ENCODE results near the gene HOXD8. TPM values are rescaled to one million over a fixed set of nuclear protein-coding genes. Genes with fewer than 3 reads are reported as not detected.

Gene HOXD8
- total and polyA plus RNA-seq, 9 of the 15 experiments (the other 6 are each of a cell fraction or from before 2014, with no cell fraction given): 0.04 to 0.15 TPM; not detected in 7

GRCh38 chr2:176096986-176097819 is 32.3 kb upstream of the HOXD8 start (continued):
- TF ChIP-seq NRF1 (conservative IDR thresholded peaks at IDR 0.05 in 1 of 2, IDR thresholded peaks at IDR 0.05 in 1 of 2): peak; percentile 76 to 80
- TF ChIP-seq UBTF (IDR thresholded peaks at IDR 0.05; ENCODE audit: borderline replicate concordance in 1 of 2, low read depth in 2 of 2, low read length in 2 of 2): peak; percentile 30 to 55; a peak in 1 of 4 replicates
- no peak for TF ChIP-seq NCOA6 (IDR thresholded peaks at IDR 0.05)
- TF ChIP-seq TEAD4 (IDR thresholded peaks at IDR 0.05; ENCODE audit: low read length): no peak
- no peak for TF ChIP-seq TEAD4 (CRISPR knock-in tag; IDR thresholded peaks at IDR 0.05; ENCODE audit: borderline replicate concordance)
- no peak for TF ChIP-seq SREBF1 (IDR thresholded peaks at IDR 0.05; ENCODE audit: borderline replicate concordance, low read depth, low read length)
- TF ChIP-seq ZNF707 (CRISPR knock-in tag; conservative IDR thresholded peaks at IDR 0.05): no peak
- TF ChIP-seq RHOXF2B (CRISPR knock-in tag; conservative IDR thresholded peaks at IDR 0.05): no peak
- TF ChIP-seq MCM7 (IDR thresholded peaks at IDR 0.05): no peak
- TF ChIP-seq ZHX1 (conservative IDR thresholded peaks at IDR 0.05; ENCODE audit: low read length): no peak
- no peak for TF ChIP-seq KLF10 (CRISPR knock-in tag; IDR thresholded peaks at IDR 0.05)
- no peak for TF ChIP-seq TSHZ1 (CRISPR knock-in tag; IDR thresholded peaks at IDR 0.05)
- no peak for TF ChIP-seq ZKSCAN3 (CRISPR knock-in tag; IDR thresholded peaks at IDR 0.05)
- TF ChIP-seq RAD21 (CRISPR knock-in tag; conservative IDR thresholded peaks at IDR 0.05 in 1 of 2, IDR thresholded peaks at IDR 0.05 in 1 of 2): peak; percentile 95 to 96
- no peak for TF ChIP-seq TARDBP (IDR thresholded peaks at IDR 0.05)
- TF ChIP-seq STAT5B (CRISPR knock-in tag; IDR thresholded peaks at IDR 0.05): no peak
- no peak for TF ChIP-seq PHB (CRISPR knock-in tag; IDR thresholded peaks at IDR 0.05)

All from K562 (cell line).